ENCODE results near the gene OAT.
"Not testable (repeated sequence)": the region's sequence is repeated elsewhere in the genome, so short reads cannot be mapped to it uniquely, and the experiment has no call there.

Gene OAT

GRCh38 chr10:124378881-124379471, 39.7 kb downstream of the OAT start:
- no peak for DNase-seq (ENCODE audit: low read depth in 2 of 2)

DNA sequence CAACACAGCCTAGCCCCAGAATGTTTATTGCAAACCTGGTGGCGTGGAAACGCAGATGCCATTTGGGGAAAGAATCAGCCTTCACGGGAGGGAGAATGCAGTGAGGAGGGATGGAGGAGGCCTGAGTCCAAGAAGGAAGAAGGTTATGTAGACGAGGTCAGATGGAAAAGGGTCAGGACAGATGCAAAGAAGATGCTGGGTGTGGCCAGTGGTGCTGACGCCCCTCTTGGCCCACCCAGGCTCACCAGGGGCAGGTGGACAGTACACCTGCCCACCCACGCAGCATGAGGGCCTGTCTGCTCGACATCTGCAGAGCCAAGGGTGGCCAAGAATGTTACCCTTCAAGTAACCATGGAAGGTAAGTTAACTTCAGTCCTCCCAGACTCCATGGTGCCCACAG, 40.5 kb downstream of the OAT start:
- no peak for DNase-seq (ENCODE audit: low read depth in 2 of 2)

GRCh38 chr10:124377101-124377500, 41.6 kb downstream of the OAT start:
- no peak for DNase-seq (ENCODE audit: low read depth in 2 of 2)

GRCh38 chr10:124376411-124376810, 42.3 kb downstream of the OAT start:
- no peak for DNase-seq (ENCODE audit: low read depth in 2 of 2)

DNA sequence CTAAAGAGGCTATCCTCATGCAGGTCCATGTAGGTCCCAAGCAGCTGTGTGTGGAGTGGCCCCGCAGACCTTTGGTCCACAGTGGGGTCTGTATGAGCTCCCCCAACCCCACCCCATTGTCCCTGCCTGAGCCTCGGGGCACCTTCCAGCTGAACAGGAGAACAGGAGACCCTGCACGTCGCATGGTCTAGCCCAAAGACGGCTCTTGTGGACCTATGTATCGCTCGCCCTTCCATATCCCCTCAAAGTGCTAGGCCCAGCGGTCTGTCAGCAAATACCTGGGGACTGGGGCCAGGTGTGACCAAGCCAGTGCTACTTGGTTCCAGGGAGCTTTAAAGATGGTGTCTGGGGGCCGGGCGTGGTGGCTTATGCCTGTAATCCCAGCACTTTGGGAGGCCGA, 43.0 kb downstream of the OAT start:
- no peak for DNase-seq (ENCODE audit: low read depth in 2 of 2)

- DNase-seq (ENCODE audit: low read depth in 2 of 2), result no peak
Measured at GRCh38 chr10:124375353-124375614, 43.4 kb downstream of the OAT start.

DNA sequence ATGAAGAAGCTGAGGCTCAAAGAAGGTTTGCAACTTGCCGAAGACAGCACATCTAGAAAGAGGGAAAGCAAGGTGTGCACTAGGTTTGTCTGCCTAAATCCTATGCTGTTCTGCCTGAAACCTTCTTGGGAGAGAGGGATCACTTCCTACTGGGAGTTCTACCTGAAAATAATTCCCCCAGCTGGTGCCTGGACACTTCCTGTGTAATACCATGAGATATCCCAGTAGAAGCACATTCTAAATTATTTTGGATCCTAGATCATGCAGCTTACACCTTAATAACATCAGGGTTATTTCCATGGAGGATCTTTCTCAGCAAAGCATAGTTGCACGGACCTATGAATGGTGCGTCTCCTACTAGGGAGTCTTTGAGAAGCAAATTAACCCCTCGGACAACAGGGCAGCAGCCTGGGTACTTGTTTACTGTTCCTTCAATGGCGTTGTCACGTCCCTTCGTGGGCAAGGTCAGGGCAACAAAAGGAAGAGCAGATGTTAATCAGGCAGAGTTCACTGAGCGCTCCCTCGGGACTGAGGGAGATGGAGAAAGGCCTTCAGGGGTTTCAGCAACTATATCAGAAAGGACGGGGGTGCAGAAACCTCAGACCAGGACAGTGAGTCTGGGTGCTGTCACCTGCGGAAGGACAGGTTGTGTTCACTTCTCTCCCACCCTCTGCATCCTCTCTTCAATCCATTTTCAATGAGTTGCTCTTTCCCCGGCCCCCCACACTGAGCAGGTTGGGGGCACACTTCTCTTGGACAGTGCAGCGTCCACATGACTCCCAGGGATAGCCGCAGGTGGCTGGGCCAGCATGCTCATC, 44.0 kb downstream of the OAT start:
- no peak for DNase-seq (ENCODE audit: low read depth in 2 of 2)

- DNase-seq (ENCODE audit: low read depth in 2 of 2), result no peak
Measured at GRCh38 chr10:124372899-124373298, 45.8 kb downstream of the OAT start.

DNA sequence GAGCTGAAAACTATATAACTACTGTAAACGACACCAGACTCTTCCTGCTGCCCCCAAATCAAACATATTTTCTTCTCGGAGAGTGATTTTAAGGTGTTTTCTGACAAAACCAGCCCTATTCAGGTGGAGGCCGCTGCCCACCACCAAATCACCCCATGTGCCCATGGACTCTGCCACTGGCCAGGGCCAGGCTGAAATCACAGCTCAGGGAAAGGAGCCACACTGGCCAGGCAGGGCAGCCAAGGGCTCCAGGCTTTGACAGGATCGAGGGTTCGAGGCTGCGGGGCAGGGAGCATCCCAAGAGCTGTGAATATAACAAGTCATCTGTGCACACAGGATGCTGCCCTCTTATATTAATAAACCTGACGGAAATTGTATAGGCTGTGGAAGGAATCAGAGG, 48.3 kb downstream of the OAT start:
- DNase-seq (ENCODE audit: low read depth in 2 of 2), result no peak

- DNase-seq (ENCODE audit: low read depth in 2 of 2), result no peak
Measured at GRCh38 chr10:124369986-124370385, 48.7 kb downstream of the OAT start.

DNA sequence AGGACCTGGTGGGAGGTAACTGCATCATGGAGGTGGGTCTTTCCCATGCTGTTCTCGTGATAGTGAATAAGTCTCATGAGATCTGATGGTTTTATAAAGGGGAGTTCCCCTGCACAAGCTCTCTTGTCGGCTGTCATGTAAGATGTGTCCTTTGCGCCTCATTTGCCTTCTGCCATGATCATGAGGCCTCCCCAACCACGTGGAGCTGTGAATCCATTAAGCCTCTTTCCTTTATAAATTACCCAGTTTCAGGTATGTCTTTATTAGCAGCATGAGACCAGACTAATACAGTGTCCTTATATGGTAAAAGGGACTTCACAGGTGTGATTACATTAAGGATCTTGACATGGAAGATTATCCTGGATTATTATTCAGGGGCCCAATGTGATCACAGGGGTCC, 49.2 kb downstream of the OAT start:
- DNase-seq (ENCODE audit: low read depth in 2 of 2), result not testable (repeated sequence)

DNA sequence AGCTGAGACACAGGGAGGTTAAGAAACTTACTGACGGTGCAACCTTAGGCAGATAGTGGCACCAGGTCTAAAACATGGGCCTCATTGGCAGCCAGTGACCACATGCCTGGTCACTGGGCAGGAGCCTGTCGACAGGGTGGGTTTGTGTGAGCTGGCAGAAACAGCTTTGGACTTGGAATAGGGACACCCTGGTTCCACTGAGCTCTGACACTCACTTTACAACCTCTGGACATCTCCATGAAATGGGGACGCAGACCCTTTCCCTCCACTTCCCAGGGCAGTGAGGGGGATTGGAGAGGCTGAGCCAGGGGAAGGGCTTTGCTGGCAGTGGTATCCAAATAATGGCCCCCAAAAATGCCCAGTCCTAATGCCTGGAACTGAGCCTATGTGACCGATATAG, 49.7 kb downstream of the OAT start:
- DNase-seq (ENCODE audit: low read depth in 2 of 2), result no peak

GRCh38 chr10:124367936-124368335, 50.8 kb downstream of the OAT start:
- DNase-seq (ENCODE audit: low read depth in 2 of 2), result no peak

DNA sequence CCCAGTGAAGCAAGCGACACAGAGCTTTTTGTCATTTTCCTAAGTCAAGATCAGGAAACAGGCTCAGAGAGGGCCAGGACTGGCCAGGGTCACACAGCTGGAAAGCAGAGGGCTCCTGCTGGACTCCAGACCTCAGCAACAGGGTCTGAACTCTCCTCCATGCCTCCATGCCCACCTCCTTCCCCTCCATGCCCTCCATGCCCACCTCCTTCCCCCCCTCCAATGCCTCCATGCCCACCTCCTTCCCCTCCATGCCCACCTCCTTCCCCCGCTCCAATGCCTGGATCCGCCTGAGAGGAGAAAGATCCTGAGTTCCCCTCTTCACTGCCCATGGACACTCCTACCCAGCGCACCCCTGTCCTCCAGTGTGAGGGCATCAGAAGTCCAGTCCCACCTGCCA, 51.3 kb downstream of the OAT start:
- DNase-seq (ENCODE audit: low read depth in 2 of 2), result no peak

DNA sequence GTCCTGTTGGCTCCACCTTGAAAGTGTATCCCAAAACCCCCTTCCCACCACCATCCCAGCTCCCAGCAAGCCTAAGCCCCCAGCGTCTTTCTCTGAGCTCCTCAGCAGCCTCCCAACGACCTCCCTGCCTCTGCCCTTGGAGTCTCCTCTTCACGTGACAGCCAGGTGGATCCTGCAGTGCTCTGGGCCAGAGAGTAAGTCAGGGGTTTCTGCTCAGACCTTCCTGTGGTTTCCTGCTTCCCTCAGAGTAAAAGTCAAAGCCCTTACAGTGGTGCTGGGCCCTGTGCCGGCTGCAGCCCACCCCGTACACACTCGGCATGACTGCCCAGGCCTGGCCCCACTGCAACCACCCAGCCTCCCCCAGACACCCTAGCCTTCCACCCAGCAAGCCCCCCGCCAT, 51.9 kb downstream of the OAT start:
- DNase-seq (ENCODE audit: low read depth in 2 of 2), result no peak

GRCh38 chr10:124366343-124366742, 52.4 kb downstream of the OAT start:
- no peak for DNase-seq (ENCODE audit: low read depth in 2 of 2)

GRCh38 chr10:124364674-124365073, 54.0 kb downstream of the OAT start:
- no peak for DNase-seq (ENCODE audit: low read depth in 2 of 2)

DNA sequence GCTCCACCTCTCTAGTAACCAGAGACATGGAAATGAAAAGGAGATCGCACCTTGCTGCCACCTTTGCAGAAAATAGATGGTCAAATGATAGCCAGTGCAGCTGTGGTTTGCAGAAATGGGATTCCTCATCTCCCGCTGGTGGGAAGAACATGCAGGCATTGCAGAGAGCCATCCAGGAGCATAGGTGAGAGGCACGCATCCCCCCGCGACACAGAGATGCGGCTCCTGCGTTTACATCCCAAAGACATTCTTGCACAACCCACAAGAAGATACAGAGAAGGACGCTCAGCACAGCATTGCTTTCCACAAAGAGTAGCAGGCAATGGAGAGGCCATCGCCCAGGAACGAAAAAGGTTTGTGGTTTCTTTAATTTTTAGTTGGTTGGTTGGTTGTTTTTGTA, 56.2 kb downstream of the OAT start:
- DNase-seq (ENCODE audit: low read depth in 2 of 2), result no peak

DNA sequence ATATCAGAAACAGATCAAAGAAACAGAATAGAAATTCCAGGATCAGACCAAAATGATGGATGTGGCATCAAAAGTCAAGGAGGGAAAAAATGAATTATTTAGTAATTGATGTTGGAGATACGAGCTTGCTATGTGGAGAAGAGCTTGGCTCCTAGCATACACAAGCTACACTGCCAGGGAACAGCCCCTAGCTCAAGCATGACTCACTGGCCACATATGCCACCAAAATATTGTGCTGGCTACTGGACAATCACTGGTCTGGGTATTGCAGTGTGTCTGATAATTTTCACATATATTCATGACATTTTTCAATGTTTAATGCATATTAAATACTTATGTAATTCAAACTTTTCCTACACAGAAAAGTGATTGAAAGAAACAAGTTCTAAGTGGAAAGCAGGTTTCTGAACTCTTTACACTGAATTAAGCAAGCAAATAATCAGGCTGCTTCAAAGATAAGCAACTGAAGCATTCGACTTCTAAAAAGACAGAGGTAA, 59.3 kb downstream of the OAT start:
- no peak for DNase-seq (ENCODE audit: low read depth in 2 of 2)

DNA sequence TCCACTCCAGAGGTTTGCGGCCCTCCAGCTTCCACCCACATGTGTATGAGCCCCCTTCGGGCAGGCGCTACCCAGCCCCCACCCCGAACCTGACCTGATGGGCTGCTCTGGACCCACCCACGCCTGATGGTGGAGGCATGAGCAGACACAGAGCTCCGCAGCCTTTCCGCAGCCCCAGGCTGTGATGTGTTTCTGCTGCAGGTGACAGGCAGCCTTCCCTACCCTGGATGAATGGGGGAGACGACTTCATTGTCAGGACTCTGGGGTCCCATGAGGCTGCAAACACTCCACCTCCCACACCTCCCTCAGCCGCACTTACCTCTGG, 61.2 kb downstream of the OAT start:
- no peak for DNase-seq (ENCODE audit: low read depth in 2 of 2)

DNA sequence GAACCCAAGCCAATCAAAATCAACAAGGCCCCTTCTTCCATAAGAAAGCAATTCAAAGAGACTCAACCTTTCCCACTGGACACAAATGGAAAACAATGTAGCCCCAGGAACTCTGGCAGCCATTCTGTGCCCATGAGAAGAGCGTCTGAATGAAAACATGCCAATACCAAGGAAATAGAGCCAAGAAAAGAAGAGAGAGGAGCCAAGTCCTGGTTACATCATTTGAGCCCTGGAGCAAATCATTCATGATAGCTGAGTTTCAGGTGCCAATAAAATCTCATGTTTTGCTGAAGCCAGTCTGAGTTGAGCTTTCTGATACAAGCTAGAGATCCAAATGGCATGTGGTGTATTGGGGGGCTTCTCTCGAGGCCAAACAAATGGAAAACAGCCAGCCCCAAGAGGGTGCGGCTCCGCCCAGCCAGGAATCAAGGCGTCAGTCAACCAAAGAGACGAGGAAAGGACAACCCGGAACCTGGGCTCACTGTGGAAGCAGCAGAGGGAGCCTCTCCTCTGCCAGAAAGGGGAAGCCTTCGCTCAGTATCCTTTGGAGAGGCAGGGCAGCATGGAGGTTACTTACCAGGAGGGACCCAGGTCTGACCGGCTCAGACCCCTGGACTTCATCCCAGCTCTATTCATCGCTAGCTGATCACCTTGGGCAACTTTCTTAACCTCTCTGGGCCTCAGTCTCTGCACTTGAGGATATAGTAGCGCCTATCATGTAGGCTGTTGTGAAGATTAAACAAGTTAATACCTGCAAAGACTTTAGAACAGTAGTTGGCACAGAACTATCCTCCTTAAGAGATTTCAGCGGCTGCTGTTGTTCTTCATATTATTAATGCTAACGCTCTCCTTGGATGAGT, 61.8 kb downstream of the OAT start:
- no peak for DNase-seq (ENCODE audit: low read depth in 2 of 2)

- peak; percentile 59 to 64 for DNase-seq (ENCODE audit: low read depth in 2 of 2)
Measured at GRCh38 chr10:124354411-124355382, 64.0 kb downstream of the OAT start.

Measured in fibroblast of skin of left quadriceps (primary cell).